GM15510 (cell line): Measurements from ENCODE around the gene NAV2.

Experiments used
- POLR2A ChIP-seq: IDR thresholded peaks from 3 replicates; pipeline ENCODE4 v1.6.1; 2011; ENCODE audit warnings: borderline replicate concordance; ENCODE audit not compliant: insufficient read length; ENCODE audit errors: extremely low read depth

NAV2 gene

DNA sequence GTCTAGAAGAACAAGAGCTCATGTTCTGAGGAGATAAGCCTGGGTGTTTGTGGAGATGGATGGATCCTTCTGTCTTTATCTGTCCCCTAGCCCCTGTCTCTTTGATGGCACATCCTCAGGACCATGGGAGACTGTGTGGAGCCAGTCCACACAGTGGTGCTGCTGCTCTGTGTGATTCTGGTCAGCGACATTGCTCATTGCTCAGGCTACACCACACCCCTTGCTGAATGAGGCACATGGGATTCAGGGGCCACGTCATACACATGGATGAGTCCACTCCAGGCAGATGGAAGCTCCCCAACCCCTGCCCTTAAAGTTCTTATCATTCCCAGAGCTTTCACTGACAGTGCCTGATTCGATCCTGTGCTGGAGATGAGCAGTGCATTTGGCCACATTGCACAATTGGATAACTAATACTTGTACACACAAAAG, 222.2 kb downstream of the NAV2 start:
- no peak for TF ChIP-seq POLR2A

- no peak for TF ChIP-seq POLR2A
Observed at GRCh38 chr11:19935507-19935906, 222.9 kb downstream of the NAV2 start.

GRCh38 chr11:19936461-19936860, 223.8 kb downstream of the NAV2 start:
- TF ChIP-seq POLR2A = no peak

GRCh38 chr11:19938169-19938856, 225.7 kb downstream of the NAV2 start:
- no peak for TF ChIP-seq POLR2A

- TF ChIP-seq POLR2A = no peak
Observed at GRCh38 chr11:19938866-19939265, 226.2 kb downstream of the NAV2 start.

- no peak for TF ChIP-seq POLR2A
Observed at GRCh38 chr11:19939415-19939929, 226.8 kb downstream of the NAV2 start.

GRCh38 chr11:19940831-19941230, 228.2 kb downstream of the NAV2 start:
- no peak for TF ChIP-seq POLR2A

DNA sequence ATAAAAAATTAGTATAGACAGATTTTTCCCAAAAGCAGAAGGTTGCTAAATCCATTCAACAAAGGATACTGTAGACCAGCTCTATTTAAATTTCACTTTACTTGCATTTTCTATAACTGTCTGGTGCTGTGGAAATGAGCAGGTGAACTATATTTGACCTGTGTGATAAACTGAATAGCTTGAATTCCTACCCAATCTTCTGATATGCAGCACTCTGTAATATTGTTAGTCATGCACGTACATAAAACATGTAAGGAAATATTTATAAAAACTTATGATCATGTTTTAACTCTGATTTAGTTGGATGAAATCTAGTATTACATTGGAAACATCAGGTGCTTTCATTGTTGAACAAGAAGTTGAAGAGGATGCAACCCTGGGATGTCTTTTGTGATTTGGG, 234.0 kb downstream of the NAV2 start:
- no peak for TF ChIP-seq POLR2A

DNA sequence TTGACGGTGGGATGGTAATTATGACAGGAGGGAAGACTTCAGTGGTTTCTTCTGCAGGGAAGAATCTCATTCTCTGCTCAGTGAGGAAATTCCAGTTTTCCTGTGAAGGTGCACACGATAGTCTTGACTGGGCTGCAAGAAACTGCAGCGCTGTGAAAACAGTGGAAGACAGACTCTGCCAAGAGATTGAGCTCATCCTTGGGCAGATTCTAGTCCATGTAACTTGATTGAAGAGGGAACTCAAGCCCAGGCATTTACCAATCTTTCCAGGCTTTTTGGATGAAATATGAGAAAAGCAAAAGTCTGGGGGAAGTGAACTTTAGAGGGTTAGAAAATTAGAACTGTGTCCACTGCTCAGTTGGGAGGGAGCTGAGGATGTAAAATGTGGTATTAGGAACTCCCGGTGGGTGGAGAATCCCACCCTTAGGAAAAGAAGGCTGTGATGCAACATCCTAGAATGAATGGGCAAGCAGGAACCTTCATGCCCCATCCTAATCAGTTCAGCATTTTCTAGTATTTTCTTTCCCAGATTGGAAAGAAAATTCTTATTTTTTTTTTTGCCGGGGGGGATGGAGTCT, 235.0 kb downstream of the NAV2 start:
- TF ChIP-seq POLR2A = no peak

DNA sequence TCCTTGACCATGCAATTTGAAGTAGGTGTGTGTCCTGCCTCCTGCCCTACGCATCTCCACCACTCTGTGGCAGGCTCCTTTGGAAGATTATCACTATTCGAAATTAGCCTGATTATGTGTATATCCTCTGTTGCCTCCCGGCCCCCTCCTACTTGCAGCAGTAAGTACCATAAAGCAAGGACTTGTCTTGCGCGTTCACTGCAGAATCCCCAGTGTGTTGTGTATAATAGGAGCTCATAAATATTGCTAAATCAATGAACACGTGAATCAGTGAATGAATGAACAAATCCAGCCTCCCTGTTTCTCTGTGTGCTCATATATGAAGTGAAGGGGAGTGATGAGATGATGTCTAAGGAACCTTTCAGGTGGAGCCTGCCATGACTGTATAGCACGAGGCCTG, 237.0 kb downstream of the NAV2 start:
- no peak for TF ChIP-seq POLR2A

- TF ChIP-seq POLR2A = no peak
Observed at GRCh38 chr11:19951558-19952115, 239.0 kb downstream of the NAV2 start.

GRCh38 chr11:19952116-19952605, 239.5 kb downstream of the NAV2 start:
- no peak for TF ChIP-seq POLR2A

DNA sequence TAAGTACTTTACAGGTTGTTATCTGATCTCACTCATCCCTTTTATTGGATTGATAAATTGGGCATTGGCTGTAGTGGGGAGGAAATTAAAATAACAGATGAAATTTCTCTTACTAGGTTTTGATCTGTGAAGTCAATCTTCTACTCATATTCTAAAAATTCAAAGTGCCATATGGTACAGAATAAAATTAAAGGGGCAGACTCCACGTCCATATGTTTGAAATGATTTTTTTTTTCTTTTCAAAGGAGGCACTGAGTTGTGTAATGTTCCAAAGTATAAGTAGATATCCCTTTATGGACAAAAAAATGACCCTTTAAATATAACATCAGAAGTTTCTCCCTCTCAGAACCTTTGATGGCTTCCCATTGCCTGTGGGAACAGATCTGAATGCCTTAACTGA, 240.3 kb downstream of the NAV2 start:
- TF ChIP-seq POLR2A = no peak

DNA sequence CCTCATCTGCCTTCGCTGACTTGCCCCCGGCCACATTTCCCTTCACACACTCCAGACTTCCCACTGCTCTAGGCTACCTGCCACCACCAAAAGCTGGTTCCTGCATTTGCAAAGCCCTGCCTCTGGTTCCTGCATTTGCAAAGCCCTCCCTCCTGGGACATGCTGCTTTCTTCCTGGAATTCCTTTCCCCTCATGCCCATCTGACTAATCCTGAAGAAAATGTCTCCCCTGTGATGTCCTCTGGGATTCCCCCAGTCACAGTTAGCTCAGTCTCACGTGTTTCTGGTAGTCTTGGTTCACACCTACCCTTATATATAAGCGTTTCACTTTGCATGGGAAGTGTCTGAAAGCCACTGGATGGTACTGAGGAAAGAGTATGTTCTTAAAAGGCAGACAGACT, 240.7 kb downstream of the NAV2 start:
- TF ChIP-seq POLR2A = no peak

- no peak for TF ChIP-seq POLR2A
Observed at GRCh38 chr11:19953909-19954308, 241.3 kb downstream of the NAV2 start.

- TF ChIP-seq POLR2A = no peak
Observed at GRCh38 chr11:19954899-19955298, 242.3 kb downstream of the NAV2 start.
